WI38 (cell line): Measurements from ENCODE around the gene NAV2.
"Not testable (repeated sequence)": the region's sequence is repeated elsewhere in the genome, so short reads cannot be mapped to it uniquely, and the experiment has no call there.

Experiments
- H3K4me3 ChIP-seq: 2 replicates; pipeline ENCODE4 v1.5.1; 2011; ENCODE audit warnings: low read depth, mild to moderate bottlenecking, control low read depth, low read length
- TF ChIP-seq, protein P1 (sequence below): IDR thresholded peaks from 2 replicates; pipeline ENCODE4 v1.5.1; 2012; ENCODE audit warnings: low read depth, mild to moderate bottlenecking, control low read depth, low read length

NAV2 gene

DNA sequence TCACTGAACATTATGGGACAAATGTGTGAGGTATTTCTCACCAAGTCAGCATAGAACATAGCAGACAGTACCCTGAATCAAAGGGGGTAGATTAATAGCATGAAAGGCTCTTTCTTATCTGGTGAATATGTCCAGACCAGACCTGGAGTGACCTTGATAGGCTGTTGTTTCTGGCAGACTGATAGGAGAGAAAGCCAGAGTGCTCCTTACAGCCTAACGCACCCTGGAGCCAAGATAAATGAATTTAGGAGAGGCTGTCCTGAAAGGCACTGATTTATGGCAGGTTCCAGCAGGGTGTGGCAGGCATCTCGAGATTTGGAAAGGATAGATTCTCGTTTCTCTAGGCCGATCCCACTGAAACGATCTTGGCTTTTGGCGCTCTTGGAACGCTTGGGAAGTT lies 243.0 kb downstream of the NAV2 start:
- TF ChIP-seq, protein P1, sequence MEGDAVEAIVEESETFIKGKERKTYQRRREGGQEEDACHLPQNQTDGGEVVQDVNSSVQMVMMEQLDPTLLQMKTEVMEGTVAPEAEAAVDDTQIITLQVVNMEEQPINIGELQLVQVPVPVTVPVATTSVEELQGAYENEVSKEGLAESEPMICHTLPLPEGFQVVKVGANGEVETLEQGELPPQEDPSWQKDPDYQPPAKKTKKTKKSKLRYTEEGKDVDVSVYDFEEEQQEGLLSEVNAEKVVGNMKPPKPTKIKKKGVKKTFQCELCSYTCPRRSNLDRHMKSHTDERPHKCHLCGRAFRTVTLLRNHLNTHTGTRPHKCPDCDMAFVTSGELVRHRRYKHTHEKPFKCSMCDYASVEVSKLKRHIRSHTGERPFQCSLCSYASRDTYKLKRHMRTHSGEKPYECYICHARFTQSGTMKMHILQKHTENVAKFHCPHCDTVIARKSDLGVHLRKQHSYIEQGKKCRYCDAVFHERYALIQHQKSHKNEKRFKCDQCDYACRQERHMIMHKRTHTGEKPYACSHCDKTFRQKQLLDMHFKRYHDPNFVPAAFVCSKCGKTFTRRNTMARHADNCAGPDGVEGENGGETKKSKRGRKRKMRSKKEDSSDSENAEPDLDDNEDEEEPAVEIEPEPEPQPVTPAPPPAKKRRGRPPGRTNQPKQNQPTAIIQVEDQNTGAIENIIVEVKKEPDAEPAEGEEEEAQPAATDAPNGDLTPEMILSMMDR: no peak

DNA sequence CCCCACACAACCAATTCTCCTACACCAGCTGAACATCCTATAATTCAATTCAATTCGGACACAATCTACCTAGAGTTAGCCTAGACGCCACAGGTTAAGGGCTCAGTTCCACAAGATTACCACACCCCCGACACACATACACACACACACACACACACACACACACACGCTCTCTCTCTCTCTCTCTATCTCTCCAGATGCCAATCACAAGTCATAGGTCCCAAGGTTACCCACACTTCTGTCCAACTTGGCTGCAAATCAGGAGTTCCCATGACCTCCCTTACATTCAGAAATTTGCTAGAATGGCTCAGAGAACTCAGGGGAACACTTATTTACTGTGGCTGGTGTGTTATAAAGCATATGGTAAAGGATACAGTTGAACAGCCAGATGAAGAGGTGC lies 243.6 kb downstream of the NAV2 start:
- TF ChIP-seq, protein P1: no peak
- H3K4me3 ChIP-seq: no peak overlapping the region

More for the DNA sequence above, 243.0 kb downstream of the NAV2 start:
- no peak overlapping the region for H3K4me3 ChIP-seq

DNA sequence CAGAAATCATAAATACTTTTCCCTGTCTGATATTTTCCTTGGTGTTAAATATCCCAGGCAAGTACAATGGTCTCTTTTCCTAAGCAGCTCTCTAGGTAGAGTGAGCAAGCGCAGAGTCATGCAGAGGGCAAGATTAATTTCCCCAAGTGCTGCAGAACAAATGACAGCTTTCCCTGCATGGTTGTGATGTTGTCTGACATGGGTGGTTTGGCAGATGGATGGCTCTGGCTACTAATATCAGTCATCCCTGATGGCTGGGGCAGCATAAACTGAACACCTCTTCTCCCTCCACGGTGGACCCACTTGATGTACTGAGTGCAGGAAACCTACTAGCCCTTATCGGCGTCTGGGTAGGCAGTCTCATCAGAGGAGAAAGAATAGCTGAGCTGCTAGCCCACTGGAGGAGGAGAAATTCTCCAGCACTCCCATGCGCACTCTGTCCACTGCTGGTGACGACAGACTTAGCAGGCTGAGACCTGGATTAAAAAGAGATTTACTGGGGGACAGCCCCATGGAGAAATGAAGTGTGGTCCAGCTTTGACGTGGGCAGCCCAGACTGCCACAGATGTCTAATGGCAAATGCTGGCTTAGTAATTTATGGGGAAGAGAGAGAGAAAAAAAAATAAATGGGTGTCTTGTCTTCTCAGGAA lies 244.8 kb downstream of the NAV2 start:
- H3K4me3 ChIP-seq: no peak overlapping the region
- TF ChIP-seq, protein P1: no peak

DNA sequence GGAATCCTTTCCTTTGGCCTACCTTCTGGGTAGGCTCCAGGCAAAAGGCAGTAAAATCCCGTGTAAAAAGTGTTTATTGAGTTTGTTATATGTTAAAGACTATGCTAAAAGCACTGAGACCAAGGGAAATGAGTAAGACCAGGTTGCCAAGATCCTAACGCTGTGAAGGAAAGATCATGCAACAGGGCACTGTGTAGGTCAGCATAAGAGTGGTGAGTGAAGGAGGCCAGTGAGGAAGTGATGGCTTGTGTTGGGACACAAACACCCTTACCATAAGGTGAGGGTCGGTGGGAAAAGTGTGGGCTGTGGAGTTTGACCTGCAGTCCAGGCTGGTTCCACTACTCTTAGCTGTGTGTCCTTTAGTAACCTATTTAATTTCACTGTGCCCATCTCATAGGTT lies 245.6 kb downstream of the NAV2 start:
- TF ChIP-seq, protein P1: no peak
- H3K4me3 ChIP-seq: no peak overlapping the region

DNA sequence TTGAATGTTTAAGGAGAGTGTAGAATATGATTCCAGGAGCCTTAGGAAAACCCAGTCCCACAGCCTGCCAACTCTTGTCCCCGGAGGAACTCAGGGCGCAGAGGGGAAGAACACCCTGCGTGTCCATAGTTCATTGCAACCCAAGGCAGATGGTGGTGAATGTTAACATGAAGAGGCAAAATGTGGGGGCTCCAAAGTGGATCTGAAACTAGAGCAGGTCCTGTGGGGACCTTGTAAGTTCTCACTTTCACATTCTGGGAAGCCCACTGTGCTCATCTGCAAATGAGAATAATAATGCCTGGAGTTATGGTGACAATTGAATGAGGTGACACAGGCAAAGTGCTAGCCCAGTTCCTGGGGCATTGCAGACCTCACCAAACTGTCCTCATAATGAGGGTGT lies 246.6 kb downstream of the NAV2 start:
- H3K4me3 ChIP-seq: no peak overlapping the region
- TF ChIP-seq, protein P1: no peak

DNA sequence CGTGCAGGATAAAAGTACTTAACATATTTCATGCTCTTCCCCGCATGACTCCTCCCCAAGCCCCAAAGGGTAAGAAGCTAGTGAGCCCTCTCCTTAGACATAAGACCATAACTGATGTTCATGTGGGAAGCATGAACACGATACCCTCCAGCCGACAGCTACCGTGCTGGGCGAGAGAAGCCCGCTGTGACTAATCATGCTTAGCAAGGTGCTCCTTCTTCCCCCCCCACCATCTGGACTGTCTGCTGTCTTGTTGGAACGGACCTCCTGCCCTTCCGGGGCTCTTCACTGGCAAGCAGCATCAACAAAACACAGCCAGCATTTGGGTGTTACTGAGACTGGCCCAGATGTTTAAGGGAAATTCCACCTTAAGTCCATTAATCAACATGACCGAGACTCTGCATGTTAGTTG lies 247.0 kb downstream of the NAV2 start:
- H3K4me3 ChIP-seq: no peak overlapping the region
- TF ChIP-seq, protein P1: no peak

DNA sequence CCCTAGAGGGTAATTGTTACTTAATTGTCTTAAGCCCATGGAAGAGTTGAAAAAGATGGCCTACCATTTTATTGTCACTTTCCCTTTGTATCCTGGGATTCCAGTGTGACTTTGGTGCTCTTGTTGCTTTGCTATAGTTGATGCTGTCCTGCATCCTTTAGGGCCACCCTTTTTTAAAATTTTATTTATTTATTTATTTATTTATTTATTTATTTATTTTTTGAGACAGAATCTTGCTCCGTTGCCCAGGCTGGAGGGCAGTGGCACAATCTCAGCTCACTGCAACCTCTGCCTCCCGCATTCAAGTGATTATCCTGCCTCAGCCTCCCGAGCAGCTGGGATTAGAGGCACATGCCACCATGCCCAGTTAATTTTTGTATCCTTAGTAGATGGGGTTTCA lies 247.8 kb downstream of the NAV2 start:
- H3K4me3 ChIP-seq: not testable (repeated sequence)

DNA sequence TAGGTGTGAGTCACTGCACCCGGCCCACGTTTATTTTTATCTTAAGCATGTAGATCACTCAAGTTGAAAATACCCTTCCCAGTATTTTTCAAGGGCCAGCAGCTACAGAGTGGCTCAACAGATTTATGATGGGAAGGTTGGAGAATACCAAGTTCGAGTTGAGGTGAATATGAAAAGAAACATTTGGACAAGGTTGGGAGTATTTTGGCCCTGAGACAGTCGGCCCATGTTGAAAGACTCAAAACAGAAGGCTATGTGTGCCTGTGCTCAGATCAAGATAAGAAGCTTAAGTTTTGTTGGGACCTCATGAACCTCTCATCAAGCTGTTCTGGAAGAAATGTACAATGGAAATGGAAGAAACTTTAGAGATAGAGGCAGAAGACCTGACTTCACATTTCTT lies 248.6 kb downstream of the NAV2 start:
- TF ChIP-seq, protein P1: no peak
- no peak overlapping the region for H3K4me3 ChIP-seq
